ENCODE measurements around the gene RHOA.

DNA sequence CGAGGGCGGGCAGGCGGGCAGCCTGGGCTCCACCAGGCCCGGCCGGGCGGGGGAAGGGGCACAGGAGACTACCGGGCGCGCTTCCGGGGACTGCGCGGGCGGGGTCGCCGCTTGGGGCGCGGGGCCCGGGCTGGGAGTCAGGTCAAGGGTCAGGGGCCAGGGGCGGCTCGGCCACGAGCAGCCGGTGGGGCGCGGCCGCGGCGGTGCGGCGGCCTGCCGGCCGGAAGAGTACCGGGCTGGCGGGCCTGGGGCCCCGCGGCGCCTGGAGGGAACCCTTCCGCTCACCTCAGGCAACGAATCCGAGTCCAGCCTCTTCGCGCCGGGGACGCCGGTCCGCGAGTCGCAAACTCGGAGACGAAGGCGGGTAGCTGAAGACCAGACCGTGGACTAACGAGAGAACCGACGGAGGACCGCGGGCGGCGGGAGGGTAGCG lies 225 bp downstream of the RHOA start:
- no peak for TF ChIP-seq CTCF (IDR thresholded peaks at IDR 0.05; ENCODE audit: low read depth, low read length, poor library complexity, severe bottlenecking)
- TF ChIP-seq EZH2phosphoT487 (IDR thresholded peaks at IDR 0.05; ENCODE audit: borderline replicate concordance, low read length) = no peak
